Memory B cell (primary cell): ENCODE data around the gene P4HA1.

ENCODE experiments used
- ATAC-seq: fragments of 150-1000 bp; cut with Tn5 transposase; 2 replicates; pipeline ENCODE4 v1.10.0; 2021; ENCODE audit warnings: low read depth, mild to moderate bottlenecking, moderate library complexity
- DNase-seq, 2 donors: peaks; one replicate each; pipeline ENCODE4 v3.0.0; 2022; ENCODE audit warnings: low spot score in 2 of 2
- H3K27ac Mint-ChIP-seq: one replicate; pipeline ENCODE4 v1.8.0; 2022; ENCODE audit warnings: mild to moderate bottlenecking, moderate library complexity, mixed read lengths
- H3K27me3 Mint-ChIP-seq: one replicate; pipeline ENCODE4 v1.8.0; 2022; ENCODE audit warnings: mixed read lengths
- H3K36me3 Mint-ChIP-seq: one replicate; pipeline ENCODE4 v1.8.0; 2022; ENCODE audit warnings: mild to moderate bottlenecking, mixed read lengths
- H3K4me1 Mint-ChIP-seq: one replicate; pipeline ENCODE4 v1.8.0; 2022; ENCODE audit warnings: mixed read lengths
- H3K4me3 Mint-ChIP-seq: one replicate; pipeline ENCODE4 v1.8.0; 2022; ENCODE audit warnings: mild to moderate bottlenecking, moderate library complexity, mixed read lengths
- H3K9me3 Mint-ChIP-seq: one replicate; pipeline ENCODE4 v1.8.0; 2022; ENCODE audit warnings: mixed read lengths

The P4HA1 gene

GRCh38 chr10:73079779-73080541 lies 16.7 kb downstream of the P4HA1 start:
- H3K4me3 Mint-ChIP-seq = no peak overlapping the region
- H3K27me3 Mint-ChIP-seq = no peaks in the 10 kb centered on the region
- H3K4me1 Mint-ChIP-seq = peaks cover 11% of the 10 kb centered on the region
- ATAC-seq (no peak), DNase-seq (no peak)
- no peaks in the 10 kb centered on the region for H3K36me3 Mint-ChIP-seq
- peak overlapping the region; percentile 26 for H3K27ac Mint-ChIP-seq
- H3K9me3 Mint-ChIP-seq = no peaks in the 10 kb centered on the region

- no peaks in the 10 kb centered on the region for H3K9me3 Mint-ChIP-seq
- no peak for DNase-seq
- no peak for ATAC-seq
- H3K4me1 Mint-ChIP-seq = peaks cover 4% of the 10 kb centered on the region
- H3K27ac Mint-ChIP-seq = peak overlapping the region; percentile 76
- H3K36me3 Mint-ChIP-seq = peaks cover 3% of the 10 kb centered on the region
- no peak overlapping the region for H3K4me3 Mint-ChIP-seq
- no peaks in the 10 kb centered on the region for H3K27me3 Mint-ChIP-seq
These were observed 20.1 kb downstream of the P4HA1 start for GRCh38 chr10:73076360-73077183.

GRCh38 chr10:73075829-73076228 lies 20.8 kb downstream of the P4HA1 start:
- no peak overlapping the region for H3K4me3 Mint-ChIP-seq
- no peaks in the 10 kb centered on the region for H3K27me3 Mint-ChIP-seq
- no peak for DNase-seq
- H3K27ac Mint-ChIP-seq = no peak overlapping the region
- ATAC-seq = no peak
- H3K9me3 Mint-ChIP-seq = no peaks in the 10 kb centered on the region
- H3K36me3 Mint-ChIP-seq = peaks cover 7% of the 10 kb centered on the region
- H3K4me1 Mint-ChIP-seq = peaks cover 4% of the 10 kb centered on the region

GRCh38 chr10:73073627-73074026 lies 23.0 kb downstream of the P4HA1 start:
- ATAC-seq (no peak), DNase-seq (no peak)
- Mint-ChIP-seq H3K36me3 (peaks cover 10% of the 10 kb centered on the region), H3K4me3 (no peak overlapping the region), H3K9me3 (no peaks in the 10 kb centered on the region), H3K27ac (no peak overlapping the region), H3K27me3 (no peaks in the 10 kb centered on the region), H3K4me1 (peaks cover 4% of the 10 kb centered on the region)

- Mint-ChIP-seq H3K4me1 (peaks cover 2% of the 10 kb centered on the region), H3K4me3 (no peak overlapping the region), H3K27me3 (no peaks in the 10 kb centered on the region), H3K27ac (peak overlapping the region; percentile 39), H3K36me3 (peaks cover 16% of the 10 kb centered on the region), H3K9me3 (no peaks in the 10 kb centered on the region)
- no peak for ATAC-seq
- DNase-seq = no peak
These were observed 31.2 kb downstream of the P4HA1 start for GRCh38 chr10:73065441-73065840.

- Mint-ChIP-seq H3K27me3 (no peaks in the 10 kb centered on the region), H3K27ac (no peak overlapping the region), H3K4me1 (peaks cover 4% of the 10 kb centered on the region), H3K9me3 (no peaks in the 10 kb centered on the region), H3K36me3 (peaks cover 15% of the 10 kb centered on the region), H3K4me3 (no peak overlapping the region)
- no peak for ATAC-seq
- DNase-seq = no peak
These were observed 34.9 kb downstream of the P4HA1 start for GRCh38 chr10:73061743-73062142.

- DNase-seq (peak in 1 of 2 donors; percentile 15), ATAC-seq (peak; percentile 69)
- H3K4me1 Mint-ChIP-seq = peaks cover 4% of the 10 kb centered on the region
- H3K9me3 Mint-ChIP-seq = no peaks in the 10 kb centered on the region
- peaks cover 13% of the 10 kb centered on the region for H3K36me3 Mint-ChIP-seq
- no peak overlapping the region for H3K4me3 Mint-ChIP-seq
- H3K27ac Mint-ChIP-seq = peak overlapping the region; percentile 8
- H3K27me3 Mint-ChIP-seq = no peaks in the 10 kb centered on the region
These were observed 35.7 kb downstream of the P4HA1 start for GRCh38 chr10:73060738-73061635.

GRCh38 chr10:73060173-73060572 lies 36.5 kb downstream of the P4HA1 start:
- ATAC-seq (no peak), DNase-seq (no peak)
- Mint-ChIP-seq H3K36me3 (peaks cover 15% of the 10 kb centered on the region), H3K4me3 (no peak overlapping the region), H3K27ac (peak overlapping the region; percentile 31), H3K4me1 (peaks cover 4% of the 10 kb centered on the region), H3K9me3 (no peaks in the 10 kb centered on the region), H3K27me3 (no peaks in the 10 kb centered on the region)

GRCh38 chr10:73058057-73058591 lies 38.5 kb downstream of the P4HA1 start:
- Mint-ChIP-seq H3K27ac (no peak overlapping the region), H3K4me3 (no peak overlapping the region)

GRCh38 chr10:73054286-73054685 lies 42.4 kb downstream of the P4HA1 start:
- no peaks in the 10 kb centered on the region for H3K27me3 Mint-ChIP-seq
- H3K4me3 Mint-ChIP-seq = no peak overlapping the region
- peaks cover 19% of the 10 kb centered on the region for H3K36me3 Mint-ChIP-seq
- H3K27ac Mint-ChIP-seq = peak overlapping the region; percentile 50
- DNase-seq (no peak), ATAC-seq (no peak)
- peaks cover 5% of the 10 kb centered on the region for H3K4me1 Mint-ChIP-seq
- no peaks in the 10 kb centered on the region for H3K9me3 Mint-ChIP-seq

More at GRCh38 chr10:73058057-73058591, 38.5 kb downstream of the P4HA1 start:
- Mint-ChIP-seq H3K36me3 (peaks cover 15% of the 10 kb centered on the region), H3K9me3 (no peaks in the 10 kb centered on the region), H3K4me1 (peaks cover 9% of the 10 kb centered on the region), H3K27me3 (no peaks in the 10 kb centered on the region)
- DNase-seq = no peak
- ATAC-seq = no peak

- ATAC-seq = no peak
- peaks cover 5% of the 10 kb centered on the region for H3K4me1 Mint-ChIP-seq
- H3K27ac Mint-ChIP-seq = no peak overlapping the region
- no peaks in the 10 kb centered on the region for H3K27me3 Mint-ChIP-seq
- no peaks in the 10 kb centered on the region for H3K9me3 Mint-ChIP-seq
- DNase-seq = no peak
- H3K4me3 Mint-ChIP-seq = no peak overlapping the region
- peaks cover 17% of the 10 kb centered on the region for H3K36me3 Mint-ChIP-seq
These were observed 43.4 kb downstream of the P4HA1 start for GRCh38 chr10:73053275-73053674.

- Mint-ChIP-seq H3K4me1 (no peaks in the 10 kb centered on the region), H3K27ac (no peak overlapping the region), H3K27me3 (no peaks in the 10 kb centered on the region), H3K36me3 (peaks cover 9% of the 10 kb centered on the region), H3K9me3 (no peaks in the 10 kb centered on the region), H3K4me3 (no peak overlapping the region)
- DNase-seq (no peak), ATAC-seq (no peak)
These were observed 52.0 kb downstream of the P4HA1 start for GRCh38 chr10:73044378-73045285.
